ENCODE results near the gene GOLGA6A. TPM values are rescaled to one million over a fixed set of nuclear protein-coding genes. Genes with fewer than 3 reads are reported as not detected.

The GOLGA6A gene
- total and polyA plus RNA-seq, 2 of the 8 experiments (the other 6 are each of a cell fraction or from before 2014, with no cell fraction given), result 0.80 to 1.0 TPM

DNA sequence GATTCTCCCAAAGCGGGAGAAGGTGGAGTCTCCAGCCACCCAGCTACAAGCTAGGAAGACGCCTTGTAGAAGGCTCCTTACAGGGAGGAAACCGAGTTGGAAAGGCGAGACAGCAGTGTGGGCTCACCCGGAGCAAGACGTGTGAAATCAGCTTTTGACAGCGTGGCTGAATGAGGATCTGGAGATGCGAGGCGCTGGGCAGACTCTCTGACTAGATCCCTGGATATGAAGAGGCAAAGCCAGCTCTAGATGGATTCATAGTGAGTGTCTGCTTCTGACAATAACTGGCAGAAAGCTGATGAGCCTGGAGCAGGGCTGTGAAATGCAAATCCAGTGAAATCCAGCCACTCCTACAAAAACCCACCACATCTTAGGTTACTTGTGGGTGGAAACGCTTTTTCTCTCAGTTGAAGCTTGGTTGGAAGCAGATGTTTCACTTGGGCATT, 41.0 kb downstream of the GOLGA6A start (continued):
- TF ChIP-seq, protein P1, sequence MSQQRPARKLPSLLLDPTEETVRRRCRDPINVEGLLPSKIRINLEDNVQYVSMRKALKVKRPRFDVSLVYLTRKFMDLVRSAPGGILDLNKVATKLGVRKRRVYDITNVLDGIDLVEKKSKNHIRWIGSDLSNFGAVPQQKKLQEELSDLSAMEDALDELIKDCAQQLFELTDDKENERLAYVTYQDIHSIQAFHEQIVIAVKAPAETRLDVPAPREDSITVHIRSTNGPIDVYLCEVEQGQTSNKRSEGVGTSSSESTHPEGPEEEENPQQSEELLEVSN (IDR thresholded peaks at IDR 0.05), result no peak
- TF ChIP-seq, protein P2, sequence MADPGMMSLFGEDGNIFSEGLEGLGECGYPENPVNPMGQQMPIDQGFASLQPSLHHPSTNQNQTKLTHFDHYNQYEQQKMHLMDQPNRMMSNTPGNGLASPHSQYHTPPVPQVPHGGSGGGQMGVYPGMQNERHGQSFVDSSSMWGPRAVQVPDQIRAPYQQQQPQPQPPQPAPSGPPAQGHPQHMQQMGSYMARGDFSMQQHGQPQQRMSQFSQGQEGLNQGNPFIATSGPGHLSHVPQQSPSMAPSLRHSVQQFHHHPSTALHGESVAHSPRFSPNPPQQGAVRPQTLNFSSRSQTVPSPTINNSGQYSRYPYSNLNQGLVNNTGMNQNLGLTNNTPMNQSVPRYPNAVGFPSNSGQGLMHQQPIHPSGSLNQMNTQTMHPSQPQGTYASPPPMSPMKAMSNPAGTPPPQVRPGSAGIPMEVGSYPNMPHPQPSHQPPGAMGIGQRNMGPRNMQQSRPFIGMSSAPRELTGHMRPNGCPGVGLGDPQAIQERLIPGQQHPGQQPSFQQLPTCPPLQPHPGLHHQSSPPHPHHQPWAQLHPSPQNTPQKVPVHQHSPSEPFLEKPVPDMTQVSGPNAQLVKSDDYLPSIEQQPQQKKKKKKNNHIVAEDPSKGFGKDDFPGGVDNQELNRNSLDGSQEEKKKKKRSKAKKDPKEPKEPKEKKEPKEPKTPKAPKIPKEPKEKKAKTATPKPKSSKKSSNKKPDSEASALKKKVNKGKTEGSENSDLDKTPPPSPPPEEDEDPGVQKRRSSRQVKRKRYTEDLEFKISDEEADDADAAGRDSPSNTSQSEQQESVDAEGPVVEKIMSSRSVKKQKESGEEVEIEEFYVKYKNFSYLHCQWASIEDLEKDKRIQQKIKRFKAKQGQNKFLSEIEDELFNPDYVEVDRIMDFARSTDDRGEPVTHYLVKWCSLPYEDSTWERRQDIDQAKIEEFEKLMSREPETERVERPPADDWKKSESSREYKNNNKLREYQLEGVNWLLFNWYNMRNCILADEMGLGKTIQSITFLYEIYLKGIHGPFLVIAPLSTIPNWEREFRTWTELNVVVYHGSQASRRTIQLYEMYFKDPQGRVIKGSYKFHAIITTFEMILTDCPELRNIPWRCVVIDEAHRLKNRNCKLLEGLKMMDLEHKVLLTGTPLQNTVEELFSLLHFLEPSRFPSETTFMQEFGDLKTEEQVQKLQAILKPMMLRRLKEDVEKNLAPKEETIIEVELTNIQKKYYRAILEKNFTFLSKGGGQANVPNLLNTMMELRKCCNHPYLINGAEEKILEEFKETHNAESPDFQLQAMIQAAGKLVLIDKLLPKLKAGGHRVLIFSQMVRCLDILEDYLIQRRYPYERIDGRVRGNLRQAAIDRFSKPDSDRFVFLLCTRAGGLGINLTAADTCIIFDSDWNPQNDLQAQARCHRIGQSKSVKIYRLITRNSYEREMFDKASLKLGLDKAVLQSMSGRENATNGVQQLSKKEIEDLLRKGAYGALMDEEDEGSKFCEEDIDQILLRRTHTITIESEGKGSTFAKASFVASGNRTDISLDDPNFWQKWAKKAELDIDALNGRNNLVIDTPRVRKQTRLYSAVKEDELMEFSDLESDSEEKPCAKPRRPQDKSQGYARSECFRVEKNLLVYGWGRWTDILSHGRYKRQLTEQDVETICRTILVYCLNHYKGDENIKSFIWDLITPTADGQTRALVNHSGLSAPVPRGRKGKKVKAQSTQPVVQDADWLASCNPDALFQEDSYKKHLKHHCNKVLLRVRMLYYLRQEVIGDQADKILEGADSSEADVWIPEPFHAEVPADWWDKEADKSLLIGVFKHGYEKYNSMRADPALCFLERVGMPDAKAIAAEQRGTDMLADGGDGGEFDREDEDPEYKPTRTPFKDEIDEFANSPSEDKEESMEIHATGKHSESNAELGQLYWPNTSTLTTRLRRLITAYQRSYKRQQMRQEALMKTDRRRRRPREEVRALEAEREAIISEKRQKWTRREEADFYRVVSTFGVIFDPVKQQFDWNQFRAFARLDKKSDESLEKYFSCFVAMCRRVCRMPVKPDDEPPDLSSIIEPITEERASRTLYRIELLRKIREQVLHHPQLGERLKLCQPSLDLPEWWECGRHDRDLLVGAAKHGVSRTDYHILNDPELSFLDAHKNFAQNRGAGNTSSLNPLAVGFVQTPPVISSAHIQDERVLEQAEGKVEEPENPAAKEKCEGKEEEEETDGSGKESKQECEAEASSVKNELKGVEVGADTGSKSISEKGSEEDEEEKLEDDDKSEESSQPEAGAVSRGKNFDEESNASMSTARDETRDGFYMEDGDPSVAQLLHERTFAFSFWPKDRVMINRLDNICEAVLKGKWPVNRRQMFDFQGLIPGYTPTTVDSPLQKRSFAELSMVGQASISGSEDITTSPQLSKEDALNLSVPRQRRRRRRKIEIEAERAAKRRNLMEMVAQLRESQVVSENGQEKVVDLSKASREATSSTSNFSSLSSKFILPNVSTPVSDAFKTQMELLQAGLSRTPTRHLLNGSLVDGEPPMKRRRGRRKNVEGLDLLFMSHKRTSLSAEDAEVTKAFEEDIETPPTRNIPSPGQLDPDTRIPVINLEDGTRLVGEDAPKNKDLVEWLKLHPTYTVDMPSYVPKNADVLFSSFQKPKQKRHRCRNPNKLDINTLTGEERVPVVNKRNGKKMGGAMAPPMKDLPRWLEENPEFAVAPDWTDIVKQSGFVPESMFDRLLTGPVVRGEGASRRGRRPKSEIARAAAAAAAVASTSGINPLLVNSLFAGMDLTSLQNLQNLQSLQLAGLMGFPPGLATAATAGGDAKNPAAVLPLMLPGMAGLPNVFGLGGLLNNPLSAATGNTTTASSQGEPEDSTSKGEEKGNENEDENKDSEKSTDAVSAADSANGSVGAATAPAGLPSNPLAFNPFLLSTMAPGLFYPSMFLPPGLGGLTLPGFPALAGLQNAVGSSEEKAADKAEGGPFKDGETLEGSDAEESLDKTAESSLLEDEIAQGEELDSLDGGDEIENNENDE (IDR thresholded peaks at IDR 0.05; ENCODE audit: insufficient replicate concordance, low read length), result no peak

Measured in H1 (cell line).